GM10266 (cell line): Measurements from ENCODE around the gene FOCAD.

ENCODE experiments used
- DNase-seq: peaks from one replicate; pipeline ENCODE4 v3.0.0; 2012; ENCODE audit errors: extremely low spot score
- CTCF ChIP-seq: IDR thresholded peaks from 2 replicates; pipeline ENCODE4 v1.5.1; 2012; ENCODE audit warnings: mild to moderate bottlenecking, low read depth; ENCODE audit not compliant: control insufficient read depth, insufficient read depth; ENCODE audit errors: missing control alignments

FOCAD gene

GRCh38 chr9:20995616-20996015 lies 311.6 kb downstream of the FOCAD start:
- no peak for TF ChIP-seq CTCF

GRCh38 chr9:20996809-20997208 lies 312.8 kb downstream of the FOCAD start:
- DNase-seq = no peak
- TF ChIP-seq CTCF = no peak

More at GRCh38 chr9:20995616-20996015, 311.6 kb downstream of the FOCAD start:
- DNase-seq = no peak

GRCh38 chr9:20997503-20998076 lies 313.5 kb downstream of the FOCAD start:
- DNase-seq = no peak
- no peak for TF ChIP-seq CTCF

GRCh38 chr9:21001581-21001980 lies 317.5 kb downstream of the FOCAD start:
- TF ChIP-seq CTCF = no peak

GRCh38 chr9:21002040-21002439 lies 318.0 kb downstream of the FOCAD start:
- DNase-seq = no peak

More at GRCh38 chr9:21001581-21001980, 317.5 kb downstream of the FOCAD start:
- DNase-seq = no peak

GRCh38 chr9:21015129-21015815 lies 331.2 kb downstream of the FOCAD start:
- TF ChIP-seq CTCF = no peak
- DNase-seq = no peak

More at GRCh38 chr9:21002040-21002439, 318.0 kb downstream of the FOCAD start:
- no peak for TF ChIP-seq CTCF

GRCh38 chr9:21015995-21016394 lies 331.9 kb downstream of the FOCAD start:
- no peak for DNase-seq
- no peak for TF ChIP-seq CTCF
